ENCODE measurements around the gene DEDD. TPM values are rescaled to one million over a fixed set of nuclear protein-coding genes. Genes with fewer than 3 reads are reported as not detected.
A peak's percentile ranks its signal among the peaks of the same experiment; 100 is the strongest.

DEDD gene
- total RNA-seq, 1 donor from 2014 or later: 34.3 TPM

DNA sequence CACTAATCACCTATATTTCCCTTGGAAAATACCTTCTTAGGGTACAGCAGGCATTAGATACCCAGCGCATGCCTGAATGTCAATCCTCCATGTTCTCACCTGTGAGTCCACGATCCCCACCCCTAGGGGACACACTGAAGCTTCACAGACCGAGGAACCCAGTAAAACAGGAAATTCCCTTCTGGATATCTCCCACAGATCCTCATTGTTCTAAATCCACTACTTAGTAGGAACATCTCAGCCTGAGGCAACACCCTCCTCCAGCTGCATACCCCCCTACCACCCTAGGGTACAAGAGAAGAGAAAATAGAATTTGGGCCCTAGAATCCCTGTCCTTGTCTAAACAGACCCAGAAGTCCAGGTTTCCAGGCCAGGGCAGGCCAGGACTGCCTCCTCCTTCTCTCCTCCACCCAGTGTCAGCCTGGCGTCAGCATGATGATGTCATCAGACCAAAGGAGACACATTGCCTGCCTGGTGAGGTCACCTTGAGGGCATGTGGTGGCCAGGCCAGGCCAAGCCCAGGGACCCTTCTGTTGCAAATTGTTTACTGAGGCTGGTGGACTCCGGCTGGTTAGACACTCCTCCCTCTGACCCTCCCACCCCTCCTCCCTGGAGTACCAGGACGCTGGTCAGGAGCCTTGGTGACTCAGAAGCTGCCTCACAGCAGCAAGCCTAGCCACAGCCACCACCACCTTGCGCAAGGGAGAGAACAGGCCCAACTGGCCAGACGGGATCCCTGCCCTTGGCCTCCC is 49.3 kb downstream of the DEDD start:
- intact Hi-C loops (cut with DNase I): no loop called here
- no peak for DNase-seq (ENCODE audit: low spot score)
- peak; percentile 87 for ATAC-seq

- intact Hi-C loops (cut with DNase I): no loop called here
- DNase-seq (ENCODE audit: low spot score) (no peak), ATAC-seq (no peak)
These were observed 50.0 kb downstream of the DEDD start for GRCh38 chr1:161082483-161082882.

- no peak for DNase-seq (ENCODE audit: low spot score)
- intact Hi-C loops (cut with DNase I): no loop called here
- ATAC-seq: no peak
These were observed 50.9 kb downstream of the DEDD start for GRCh38 chr1:161081519-161081918.

- no peak for ATAC-seq
- no peak for DNase-seq (ENCODE audit: low spot score)
- intact Hi-C loops (cut with DNase I): no loop called here
These were observed 51.7 kb downstream of the DEDD start for GRCh38 chr1:161080441-161081405.

- no peak for DNase-seq (ENCODE audit: low spot score)
- ATAC-seq: no peak
- intact Hi-C loops (cut with DNase I): no loop called here
These were observed 52.9 kb downstream of the DEDD start for GRCh38 chr1:161079436-161080110.

GRCh38 chr1:161077426-161077825 is 55.0 kb downstream of the DEDD start:
- intact Hi-C loops (cut with DNase I): no loop called here
- ATAC-seq: no peak
- DNase-seq (ENCODE audit: low spot score): no peak

GRCh38 chr1:161076410-161076809 is 56.1 kb downstream of the DEDD start:
- DNase-seq (ENCODE audit: low spot score) (no peak), ATAC-seq (no peak)
- intact Hi-C loops (cut with DNase I): no loop called here

DNA sequence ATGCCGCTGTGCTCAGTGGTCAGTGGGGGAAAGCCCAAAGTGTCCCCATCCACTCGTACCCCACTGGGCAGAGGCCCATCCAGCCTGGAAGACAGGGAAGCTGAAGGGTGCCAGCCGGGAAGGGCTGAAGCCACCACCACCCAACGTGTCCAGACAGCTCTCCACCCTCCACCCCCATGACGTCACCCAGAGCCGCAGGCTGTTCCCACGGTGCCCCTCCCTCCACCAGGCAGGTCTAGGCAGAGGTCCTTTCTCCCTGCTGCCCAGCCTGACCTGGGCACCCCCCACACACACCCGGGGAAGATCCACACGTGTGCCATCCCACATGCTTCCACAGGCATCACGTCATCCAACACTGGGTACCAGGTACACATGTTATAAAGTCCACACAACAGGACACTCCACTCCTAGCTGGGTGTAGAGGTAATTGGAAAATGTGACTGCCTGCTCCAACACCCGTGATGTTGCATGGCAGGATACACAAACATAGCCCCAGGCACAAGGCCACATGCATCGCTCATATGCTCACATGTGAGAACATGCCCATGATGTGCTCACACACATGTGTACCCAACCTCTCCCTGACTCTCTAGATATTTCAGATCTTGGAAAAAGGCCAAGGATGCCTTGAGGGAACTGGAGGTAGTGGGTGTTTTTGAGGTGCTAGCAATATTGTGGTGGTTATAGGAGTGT is 57.6 kb downstream of the DEDD start:
- DNase-seq (ENCODE audit: low spot score) (no peak), ATAC-seq (no peak)
- intact Hi-C loops (cut with DNase I): no loop called here

DNA sequence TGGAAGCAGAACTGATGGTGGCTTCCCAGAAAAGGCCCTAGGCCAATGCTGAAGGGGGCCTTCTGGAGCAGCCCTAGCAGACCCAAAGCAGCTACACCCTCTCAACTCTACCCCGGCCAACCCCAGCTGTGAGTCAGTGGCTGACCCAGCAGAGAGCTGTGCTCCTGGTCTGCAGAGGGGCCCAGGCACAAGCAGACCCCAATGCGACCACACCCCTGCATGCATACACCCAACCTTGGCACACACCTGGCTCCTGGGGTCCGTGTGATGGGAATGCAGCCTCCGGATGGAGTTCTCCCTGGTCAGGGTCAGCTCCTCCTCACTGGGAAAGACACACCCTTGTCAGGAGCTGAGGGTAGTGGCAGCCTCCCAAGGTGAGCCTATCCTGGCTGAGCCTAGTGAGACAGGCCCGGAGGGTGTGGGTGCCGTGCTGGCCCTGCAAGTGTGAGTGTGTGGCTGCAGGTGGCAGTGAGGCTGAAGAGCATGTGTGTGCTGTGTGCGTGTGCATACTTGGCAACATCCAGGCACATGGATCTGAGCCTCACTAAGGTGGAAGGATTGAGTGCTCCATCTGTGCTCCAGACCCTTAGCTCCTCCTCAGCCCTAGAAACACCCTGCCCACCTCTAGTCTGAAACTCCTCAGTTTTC is 58.9 kb downstream of the DEDD start:
- ATAC-seq: no peak
- DNase-seq (ENCODE audit: low spot score): no peak
- intact Hi-C loops (cut with DNase I): no loop called here

DNA sequence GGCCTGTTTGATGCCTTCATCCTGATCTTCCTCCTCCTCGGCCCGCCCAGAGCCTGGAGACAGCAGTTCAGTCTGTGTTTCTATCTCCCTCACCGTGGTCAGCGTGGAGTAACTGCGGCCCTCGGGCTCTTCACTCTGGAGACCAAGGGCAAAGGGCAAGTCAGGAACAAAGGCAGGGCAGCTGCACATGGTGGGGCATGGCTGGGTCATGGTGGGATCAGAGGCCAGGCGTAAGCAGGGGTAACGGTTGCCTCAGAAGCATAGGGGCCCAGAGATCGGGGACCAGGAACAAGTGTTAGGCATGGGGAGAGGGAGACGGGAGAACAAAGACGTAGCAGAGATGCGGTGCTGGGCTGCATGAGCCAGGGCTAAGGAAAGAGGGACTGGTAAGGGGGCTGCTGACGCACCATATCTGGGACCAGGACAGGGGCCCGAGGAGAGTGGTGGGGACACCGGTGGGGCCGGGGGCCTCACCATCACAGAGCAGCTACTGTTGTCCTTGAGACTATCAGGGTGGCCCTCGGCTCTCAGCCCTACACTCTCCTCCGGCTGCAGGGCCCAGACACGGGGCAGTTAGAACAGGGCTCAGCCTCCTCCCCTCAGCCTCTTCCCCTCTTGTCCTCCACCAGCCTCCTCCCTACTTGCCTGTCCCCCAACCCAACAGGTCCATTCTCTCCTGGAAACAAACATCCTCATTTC is 59.6 kb downstream of the DEDD start:
- no peak for ATAC-seq
- intact Hi-C loops (cut with DNase I): no loop called here
- DNase-seq (ENCODE audit: low spot score): no peak

DNA sequence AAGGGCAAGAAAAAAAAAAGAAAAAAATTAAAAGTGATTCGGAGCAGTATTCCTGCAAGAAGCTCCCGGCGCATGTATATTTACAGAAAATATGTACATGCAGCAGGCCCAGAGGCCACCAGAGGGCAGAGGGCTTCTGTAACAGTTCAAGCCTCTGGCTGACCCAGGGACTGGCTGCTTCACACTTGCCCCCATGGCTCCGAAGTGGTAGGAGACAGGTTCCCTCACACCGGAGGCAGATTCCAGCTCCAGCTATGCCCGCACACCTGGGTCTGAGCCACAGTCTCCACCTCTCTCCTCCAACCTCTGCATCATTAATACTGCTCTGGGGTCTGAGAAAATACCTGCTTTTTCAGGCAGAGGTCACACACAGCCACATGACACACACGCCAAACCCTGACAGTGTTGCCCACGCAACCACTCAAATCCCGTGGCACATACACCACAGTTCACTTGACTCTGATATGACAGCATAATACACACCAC is 60.5 kb downstream of the DEDD start:
- intact Hi-C loops (cut with DNase I): no loop called here
- no peak for DNase-seq (ENCODE audit: low spot score)

More for the DNA sequence above, 60.5 kb downstream of the DEDD start:
- no peak for ATAC-seq

Other genes with a start within 250 kb of the DEDD start
- gene ITLN1, start 247.5 kb downstream of the DEDD start, total RNA-seq: 1.5 TPM
- gene ITLN2, start 177.9 kb downstream of the DEDD start, total RNA-seq: not detected
- 20.3 TPM for gene F11R, start 111.5 kb downstream of the DEDD start, total RNA-seq
- 13.1 TPM for gene TSTD1, start 93.7 kb downstream of the DEDD start, total RNA-seq
- gene USF1, start 86.7 kb downstream of the DEDD start, total RNA-seq: 58.0 TPM
- 13.7 TPM for gene ARHGAP30, start 62.8 kb downstream of the DEDD start, total RNA-seq
- 0.09 TPM for gene NECTIN4, start 43.1 kb downstream of the DEDD start, total RNA-seq
- gene KLHDC9, start 34.3 kb downstream of the DEDD start, total RNA-seq: 6.6 TPM
- 57.0 TPM for gene PFDN2, start 14.6 kb downstream of the DEDD start, total RNA-seq
- 38.0 TPM for gene NIT1, start 14.6 kb downstream of the DEDD start, total RNA-seq
- gene UFC1, start 21.3 kb upstream of the DEDD start, total RNA-seq: 70.4 TPM
- 23.5 TPM for gene USP21, start 26.8 kb upstream of the DEDD start, total RNA-seq
- gene PPOX, start 33.8 kb upstream of the DEDD start, total RNA-seq: 25.0 TPM
- 21.0 TPM for gene B4GALT3, start 44.8 kb upstream of the DEDD start, total RNA-seq
- 75.9 TPM for gene ADAMTS4, start 66.4 kb upstream of the DEDD start, total RNA-seq
- gene NDUFS2, start 69.7 kb upstream of the DEDD start, total RNA-seq: 76.5 TPM
- 43.9 TPM for gene FCER1G, start 82.6 kb upstream of the DEDD start, total RNA-seq
- not detected for gene APOA2, start 91.0 kb upstream of the DEDD start, total RNA-seq
- 11.0 TPM for gene TOMM40L, start 93.4 kb upstream of the DEDD start, total RNA-seq
- not detected for gene NR1I3, start 105.5 kb upstream of the DEDD start, total RNA-seq
- gene PCP4L1, start 126.1 kb upstream of the DEDD start, total RNA-seq: 0.89 TPM
- 4,832 TPM for gene MPZ, start 177.3 kb upstream of the DEDD start, total RNA-seq
- gene SDHC, start 181.7 kb upstream of the DEDD start, total RNA-seq: 124 TPM
- gene CFAP126, start 235.2 kb upstream of the DEDD start, total RNA-seq: 0.49 TPM